Heart left ventricle (tissue), 16 donors: Measurements from ENCODE around the gene FAM227B. TPM values are rescaled to one million over a fixed set of nuclear protein-coding genes. Genes with fewer than 3 reads are reported as not detected.

ENCODE experiments used
- ATAC-seq, 4 donors: fragments of 200-7000 bp; cut with Tn5 transposase; one replicate each; pipeline ENCODE4 v1.9.1; 2020 to 2022; ENCODE audit warnings: moderate library complexity in 4 of 4, mild to moderate bottlenecking in 3 of 4, moderate number of reproducible peaks in 1 of 4
- DNase-seq, 5 donors: peaks; one replicate each; pipeline ENCODE4 v3.0.0-alpha.2; 2020
- H3K27ac ChIP-seq, 12 donors: fragments of 200-600 bp; sonication (generic) in 4 of 12; one replicate each; pipeline versions ENCODE4 v1.5.0 to v1.8.0; 2016 to 2022; ENCODE audit warnings: mild to moderate bottlenecking in 2 of 12
- H3K27me3 ChIP-seq, 9 donors: fragments of 200-600 bp; sonication (generic) in 2 of 9; one replicate each; pipeline versions ENCODE4 v1.5.1 to v1.8.0; 2016 to 2022; ENCODE audit warnings: mild to moderate bottlenecking in 3 of 9
- H3K36me3 ChIP-seq, 9 donors: fragments of 200-600 bp; sonication (generic) in 2 of 9; one replicate each; pipeline versions ENCODE4 v1.5.0 to v1.8.0; 2018 to 2022; ENCODE audit warnings: mild to moderate bottlenecking in 2 of 9
- H3K4me1 ChIP-seq, 12 donors: fragments of 200-600 bp; sonication (generic) in 4 of 12; one replicate each; pipeline versions ENCODE4 v1.5.0 to v1.8.0; 2016 to 2022; ENCODE audit warnings: mild to moderate bottlenecking in 3 of 12
- H3K4me3 ChIP-seq, 12 donors: fragments of 200-600 bp; sonication (generic) in 4 of 12; one replicate each; pipeline versions ENCODE4 v1.5.0 to v1.8.0; 2017 to 2022; ENCODE audit warnings: mild to moderate bottlenecking in 9 of 12, moderate library complexity in 4 of 12
- H3K9me3 ChIP-seq, 12 donors: fragments of 200-600 bp; sonication (generic) in 4 of 12; one replicate each; pipeline versions ENCODE4 v1.5.0 to v1.8.0; 2016 to 2022; ENCODE audit warnings: mild to moderate bottlenecking in 1 of 12
- POLR2A ChIP-seq, 2 donors: fragments of 450-650 bp; IDR thresholded peaks; one replicate each; pipeline ENCODE4 v1.6.1; 2017; ENCODE audit warnings: antibody characterized with exemption in 2 of 2, mild to moderate bottlenecking in 2 of 2, moderate library complexity in 2 of 2
- WGBS, 4 donors: extraction: QIAGEN DNeasy Blood & Tissue Kit in 2 of 4; methylation state at CpG; one replicate each; pipeline versions ENCODE4 v1.1.5 to v1.1.7; 2013 to 2018; 5-methylcytosine and 5-hydroxymethylcytosine counted together
- intact Hi-C, 10 donors: fragments of 100-400 bp; cut with DNase I; formaldehyde crosslinking; loops; one replicate each; pipeline versions ENCODE4 v1.11.1 to v1.14.2; 2022
- polyA plus RNA-seq, 2 donors: library from polyadenylated mRNA; stranded (reverse); fragments of 200-250 nt; gene quantifications; one replicate each; pipeline ENCODE4 v1.2.3, GENCODE V29; 2013
- total RNA-seq, 9 donors: library from RNA; depleted of rRNA in 2 of 9; stranded (reverse); fragments of >200 nt in 2 of 9; fragmentation: NEBNext Ultra II Directional in 3 of 9; extraction: Animal tissue kit (Norgen Biotek cat#: 25700) in 3 of 9; gene quantifications; one replicate each; pipeline versions ENCODE4 v1.1.0 to v1.2.4, GENCODE V29; 2016 to 2023
- TF ChIP-seq, protein P1 (sequence below), 12 donors: fragments of 200-600 bp; sonication (generic) in 4 of 12; IDR thresholded peaks; one replicate each; pipeline versions ENCODE4 v1.5.0 to v1.8.0; 2018 to 2022; ENCODE audit warnings: antibody characterized with exemption in 12 of 12, mild to moderate bottlenecking in 5 of 12
- donor health status: ischemic (EF 13 %, LVEDD 7.1; RV severe dilation, severe dysfunction).
- donor health status: healthy with polysubstance abuse.
- donor health status: DM: no; HTN: yes; CAD: no.
- donor health status: DM: no; HTN: no; CAD: no.
- donor health status: ischemic (EF 25% LVEDD 6.9; RV normal size, moderate dysfunction).
- donor health status: ischemic (EF 25% LVEDD 5.7; RV mildly dilated, moderate dysfunction).
- donor health status: healthy.
- donor health status: DM: yes; HTN: yes; CAD: no.
- donor health status: ischemic (EF 35%, LVEDD 5.7; RV mildly dilated, moderate dysfunction).
- donor health status: nonischemic (EF 11% LVEDD 7.7; RV severe dilation, severe dysfunction).
- donor health status: DM: yes; HTN: yes; CAD: no.
- donor health status: PGD.
- donor health status: ischemic (EF 29% LVEDD 5.4; RV normal size, mild dysfunction).
- donor health status: nonischemic (EF 23%, LVEDD 6.1; RV moderate dilation, normal function).

Gene FAM227B
- total and polyA plus RNA-seq, 11 donors, result 5.8 to 18.8 (median 14.3) TPM

DNA sequence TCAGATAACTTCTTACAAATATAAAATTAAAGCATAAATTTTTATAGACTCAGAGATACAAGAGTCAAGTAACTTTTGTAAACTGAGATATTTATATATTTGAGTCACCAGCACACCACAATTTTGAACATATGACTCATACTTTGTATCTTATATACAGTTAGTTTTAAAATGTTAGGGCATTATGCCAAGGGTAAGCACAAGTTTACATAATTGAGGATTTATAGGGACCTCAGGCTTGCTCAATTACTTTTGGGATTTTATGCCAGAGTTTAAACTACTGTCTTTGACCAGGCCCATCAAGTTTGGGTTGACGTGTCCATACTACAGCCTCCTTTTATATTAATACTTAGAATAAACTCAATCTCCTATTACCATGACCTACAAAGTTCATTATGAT lies 205.0 kb downstream of the FAM227B start:
- Histone ChIP-seq H3K36me3 (no peaks in the 10 kb centered on the region), H3K27me3 (no peaks in the 10 kb centered on the region), H3K4me1 (no peaks in the 10 kb centered on the region), H3K27ac (no peak overlapping the region), H3K4me3 (no peak overlapping the region), H3K9me3 (peaks cover 0 to 7% (median 0%) of the 10 kb centered on the region in 12 donors)
- no peak for TF ChIP-seq POLR2A (IDR thresholded peaks at IDR 0.05)
- TF ChIP-seq, protein P1, sequence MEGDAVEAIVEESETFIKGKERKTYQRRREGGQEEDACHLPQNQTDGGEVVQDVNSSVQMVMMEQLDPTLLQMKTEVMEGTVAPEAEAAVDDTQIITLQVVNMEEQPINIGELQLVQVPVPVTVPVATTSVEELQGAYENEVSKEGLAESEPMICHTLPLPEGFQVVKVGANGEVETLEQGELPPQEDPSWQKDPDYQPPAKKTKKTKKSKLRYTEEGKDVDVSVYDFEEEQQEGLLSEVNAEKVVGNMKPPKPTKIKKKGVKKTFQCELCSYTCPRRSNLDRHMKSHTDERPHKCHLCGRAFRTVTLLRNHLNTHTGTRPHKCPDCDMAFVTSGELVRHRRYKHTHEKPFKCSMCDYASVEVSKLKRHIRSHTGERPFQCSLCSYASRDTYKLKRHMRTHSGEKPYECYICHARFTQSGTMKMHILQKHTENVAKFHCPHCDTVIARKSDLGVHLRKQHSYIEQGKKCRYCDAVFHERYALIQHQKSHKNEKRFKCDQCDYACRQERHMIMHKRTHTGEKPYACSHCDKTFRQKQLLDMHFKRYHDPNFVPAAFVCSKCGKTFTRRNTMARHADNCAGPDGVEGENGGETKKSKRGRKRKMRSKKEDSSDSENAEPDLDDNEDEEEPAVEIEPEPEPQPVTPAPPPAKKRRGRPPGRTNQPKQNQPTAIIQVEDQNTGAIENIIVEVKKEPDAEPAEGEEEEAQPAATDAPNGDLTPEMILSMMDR (IDR thresholded peaks at IDR 0.05), result no peak
- intact Hi-C loops, result loop anchor here in 1 of 10 donors (10.0 kb wide), 1 partner anchor 81 kb away; no protein-coding TSS in a partner anchor
- ATAC-seq (no peak), DNase-seq (no peak)
- WGBS, 4 donors, result 83 to 94% (median 93%) methylated on average over 1 of the region's 1 CpG

DNA sequence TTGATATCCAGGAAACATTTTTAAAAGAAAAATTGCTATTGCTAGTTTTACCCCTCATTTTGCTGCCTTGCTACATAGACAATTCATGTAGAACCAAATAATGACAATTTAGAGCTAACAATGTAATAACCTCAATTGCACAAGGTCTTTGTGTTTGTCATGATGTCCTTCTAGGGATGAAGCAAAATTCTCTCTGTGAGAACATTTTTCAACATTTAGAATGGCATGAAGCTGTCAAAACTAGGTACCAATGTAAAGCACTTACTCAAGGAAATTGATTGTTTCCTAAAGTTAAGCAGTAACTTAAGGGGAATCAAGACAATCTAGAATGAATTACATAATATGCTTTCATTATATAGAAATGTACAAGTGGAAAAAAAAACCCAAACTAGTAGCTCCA lies 205.5 kb downstream of the FAM227B start:
- H3K4me3 ChIP-seq, result no peak overlapping the region
- H3K36me3 ChIP-seq, result no peaks in the 10 kb centered on the region
- ATAC-seq (no peak), DNase-seq (no peak)
- TF ChIP-seq, protein P1 (IDR thresholded peaks at IDR 0.05), result no peak
- no peak for TF ChIP-seq POLR2A (IDR thresholded peaks at IDR 0.05)
- H3K27ac ChIP-seq, result no peak overlapping the region
- H3K27me3 ChIP-seq, result no peaks in the 10 kb centered on the region
- H3K9me3 ChIP-seq, result peaks cover 0 to 7% (median 0%) of the 10 kb centered on the region in 12 donors
- H3K4me1 ChIP-seq, result no peaks in the 10 kb centered on the region
- intact Hi-C loops, result loop anchor here in 1 of 10 donors (10.0 kb wide), 1 partner anchor 80 kb away; no protein-coding TSS in a partner anchor

DNA sequence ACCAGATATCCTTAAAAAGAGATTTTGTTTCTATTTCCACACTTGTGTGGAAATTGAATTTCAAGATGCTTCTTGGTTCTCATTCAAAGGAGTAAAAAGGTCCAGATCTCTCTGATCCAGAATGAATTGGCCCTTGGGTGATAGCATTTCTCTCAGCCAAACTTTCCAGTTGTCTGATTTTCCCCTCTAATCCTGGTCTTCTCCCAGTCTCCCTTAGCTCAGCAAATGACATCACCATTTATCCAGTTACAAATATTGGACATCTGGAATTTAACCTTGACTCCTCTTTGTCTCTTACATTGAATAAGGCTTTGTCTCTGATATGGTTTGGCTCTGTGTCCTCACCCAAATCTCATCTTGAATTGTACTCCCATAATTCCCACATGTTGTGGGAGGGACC lies 207.8 kb downstream of the FAM227B start:
- ATAC-seq, result no peak
- intact Hi-C loops, result loop anchor here in 1 of 10 donors (10.0 kb wide), 1 partner anchor 78 kb away; no protein-coding TSS in a partner anchor

DNA sequence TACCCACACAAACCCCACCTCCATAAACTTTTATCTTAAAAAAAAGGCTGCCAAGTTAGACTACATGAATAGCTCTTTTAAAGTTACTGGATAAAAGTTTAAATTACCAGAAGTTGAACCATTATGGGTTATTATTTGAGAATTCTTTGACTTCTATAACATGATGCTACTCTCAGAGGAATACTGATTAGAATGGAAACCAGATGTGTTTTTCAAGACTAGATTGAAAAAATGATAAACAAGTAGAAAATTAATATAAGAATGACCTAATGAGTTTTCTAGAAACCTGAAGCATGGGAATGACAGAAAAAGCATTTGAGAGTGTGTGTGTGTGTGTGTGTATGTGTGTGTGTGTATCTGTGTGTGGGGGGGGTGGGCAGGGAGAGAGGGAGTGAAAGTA lies 210.0 kb downstream of the FAM227B start:
- intact Hi-C loops, result loop anchor here in 1 of 10 donors (10.0 kb wide), 1 partner anchor 76 kb away; no protein-coding TSS in a partner anchor
- ATAC-seq, result no peak
- H3K27me3 ChIP-seq, result no peaks in the 10 kb centered on the region

More for the DNA sequence above, 207.8 kb downstream of the FAM227B start:
- Histone ChIP-seq H3K27ac (no peak overlapping the region), H3K27me3 (no peaks in the 10 kb centered on the region), H3K4me1 (no peaks in the 10 kb centered on the region), H3K9me3 (peaks cover 0 to 7% (median 0%) of the 10 kb centered on the region in 12 donors), H3K4me3 (no peak overlapping the region), H3K36me3 (no peaks in the 10 kb centered on the region)
- no peak for DNase-seq
- TF ChIP-seq, protein P1 (IDR thresholded peaks at IDR 0.05), result no peak
- TF ChIP-seq POLR2A (IDR thresholded peaks at IDR 0.05), result no peak

More for the DNA sequence above, 210.0 kb downstream of the FAM227B start:
- no peaks in the 10 kb centered on the region for H3K4me1 ChIP-seq
- no peak for TF ChIP-seq POLR2A (IDR thresholded peaks at IDR 0.05)
- TF ChIP-seq, protein P1 (IDR thresholded peaks at IDR 0.05), result no peak
- no peak for DNase-seq
- H3K27ac ChIP-seq, result no peak overlapping the region
- H3K36me3 ChIP-seq, result no peaks in the 10 kb centered on the region
- H3K9me3 ChIP-seq, result no peaks in the 10 kb centered on the region
- H3K4me3 ChIP-seq, result no peak overlapping the region
